ENCODE measurements around the gene HAO1.
"Not testable (repeated sequence)": the region's sequence is repeated elsewhere in the genome, so short reads cannot be mapped to it uniquely, and the experiment has no call there.

HAO1 gene

DNA sequence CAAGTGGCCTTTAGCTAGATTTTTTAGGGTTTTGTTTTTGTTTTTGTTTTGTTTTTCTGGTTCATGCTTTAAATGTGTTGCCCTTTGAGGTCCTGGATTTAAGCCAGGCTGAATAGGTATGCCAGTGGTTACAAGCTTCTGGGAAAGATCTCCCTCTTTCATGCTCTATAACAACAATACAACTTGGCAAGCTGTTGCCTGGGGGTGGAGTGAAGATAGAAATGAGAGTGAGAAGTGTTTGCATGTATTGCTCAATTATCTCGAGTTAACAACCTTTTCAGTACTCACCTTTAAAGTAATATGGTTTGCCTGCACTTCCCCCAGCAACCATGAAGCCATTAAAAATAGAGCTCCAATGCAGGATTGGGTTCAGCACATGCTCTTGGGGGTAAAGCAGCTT lies 19.2 kb upstream of the HAO1 start:
- Histone ChIP-seq H3K36me3 (ENCODE audit: insufficient read depth) (no peaks in the 10 kb centered on the region), H3K4me1 (ENCODE audit: low read depth, poor library complexity, severe bottlenecking) (no peaks in the 10 kb centered on the region), H3K27ac (no peak overlapping the region), H3K9ac (no peak overlapping the region), H3K4me2 (no peak overlapping the region), H3K79me2 (ENCODE audit: insufficient read depth, low read depth) (no peaks in the 10 kb centered on the region), H3K27me3 (ENCODE audit: insufficient read depth, low read depth) (no peaks in the 10 kb centered on the region), H4K20me1 (ENCODE audit: insufficient read depth) (no peaks in the 10 kb centered on the region), H3K4me3 (IDR thresholded peaks at IDR 0.05; ENCODE audit: insufficient read depth, low read depth, low read length) (no peak overlapping the region), H2AFZ (ENCODE audit: low read depth) (no peak overlapping the region)
- TF ChIP-seq, protein P1, sequence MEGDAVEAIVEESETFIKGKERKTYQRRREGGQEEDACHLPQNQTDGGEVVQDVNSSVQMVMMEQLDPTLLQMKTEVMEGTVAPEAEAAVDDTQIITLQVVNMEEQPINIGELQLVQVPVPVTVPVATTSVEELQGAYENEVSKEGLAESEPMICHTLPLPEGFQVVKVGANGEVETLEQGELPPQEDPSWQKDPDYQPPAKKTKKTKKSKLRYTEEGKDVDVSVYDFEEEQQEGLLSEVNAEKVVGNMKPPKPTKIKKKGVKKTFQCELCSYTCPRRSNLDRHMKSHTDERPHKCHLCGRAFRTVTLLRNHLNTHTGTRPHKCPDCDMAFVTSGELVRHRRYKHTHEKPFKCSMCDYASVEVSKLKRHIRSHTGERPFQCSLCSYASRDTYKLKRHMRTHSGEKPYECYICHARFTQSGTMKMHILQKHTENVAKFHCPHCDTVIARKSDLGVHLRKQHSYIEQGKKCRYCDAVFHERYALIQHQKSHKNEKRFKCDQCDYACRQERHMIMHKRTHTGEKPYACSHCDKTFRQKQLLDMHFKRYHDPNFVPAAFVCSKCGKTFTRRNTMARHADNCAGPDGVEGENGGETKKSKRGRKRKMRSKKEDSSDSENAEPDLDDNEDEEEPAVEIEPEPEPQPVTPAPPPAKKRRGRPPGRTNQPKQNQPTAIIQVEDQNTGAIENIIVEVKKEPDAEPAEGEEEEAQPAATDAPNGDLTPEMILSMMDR (conservative IDR thresholded peaks at IDR 0.05; ENCODE audit: low read depth, low read length), result no peak

DNA sequence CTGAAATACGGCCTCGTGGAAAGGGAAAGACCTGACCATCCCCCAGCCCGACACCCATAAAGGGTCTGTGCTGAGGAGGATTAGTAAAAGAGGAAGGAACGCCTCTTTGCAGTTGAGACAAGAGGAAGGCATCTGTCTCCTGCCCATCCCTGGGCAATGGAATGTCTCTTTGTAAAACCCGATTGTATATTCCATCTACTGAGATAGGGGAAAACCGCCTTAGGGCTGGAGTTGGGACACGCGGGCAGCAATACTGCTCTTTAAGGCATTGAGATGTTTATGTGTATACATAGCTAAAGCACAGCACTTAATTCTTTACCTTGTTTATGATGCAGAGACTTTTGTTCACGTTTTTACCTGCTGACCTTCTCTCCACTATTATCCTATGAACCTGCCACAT lies 16.3 kb upstream of the HAO1 start:
- H2AFZ ChIP-seq (ENCODE audit: low read depth); H3K27me3 ChIP-seq (ENCODE audit: insufficient read depth, low read depth); H3K36me3 ChIP-seq (ENCODE audit: insufficient read depth); H4K20me1 ChIP-seq (ENCODE audit: insufficient read depth); H3K9ac ChIP-seq; H3K4me3 ChIP-seq (IDR thresholded peaks at IDR 0.05; ENCODE audit: insufficient read depth, low read depth, low read length); H3K79me2 ChIP-seq (ENCODE audit: insufficient read depth, low read depth); H3K27ac ChIP-seq; H3K4me1 ChIP-seq (ENCODE audit: low read depth, poor library complexity, severe bottlenecking); H3K4me2 ChIP-seq: not testable (repeated sequence)

DNA sequence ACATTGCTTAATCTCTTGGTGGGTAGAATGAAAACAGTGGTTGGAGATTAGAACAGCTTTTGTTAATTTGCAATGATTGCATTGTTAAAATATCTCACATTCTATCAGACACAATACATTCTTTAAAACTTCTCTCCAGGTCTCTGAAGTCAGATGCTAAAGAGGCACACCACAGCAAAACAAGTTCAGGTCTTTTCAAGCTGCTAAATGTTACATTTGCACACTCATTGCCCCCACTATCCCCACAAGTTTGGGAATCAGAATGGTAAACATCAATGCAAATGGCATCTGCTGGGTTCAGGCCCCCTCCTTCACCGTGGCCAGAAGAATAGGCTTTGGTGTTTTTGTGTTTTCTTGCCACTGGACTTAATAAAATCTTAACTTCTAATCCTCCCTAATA lies 10.1 kb upstream of the HAO1 start:
- H3K79me2 ChIP-seq (ENCODE audit: insufficient read depth, low read depth), result no peaks in the 10 kb centered on the region
- H3K4me3 ChIP-seq (IDR thresholded peaks at IDR 0.05; ENCODE audit: insufficient read depth, low read depth, low read length), result no peak overlapping the region
- no peaks in the 10 kb centered on the region for H3K4me1 ChIP-seq (ENCODE audit: low read depth, poor library complexity, severe bottlenecking)
- H2AFZ ChIP-seq (ENCODE audit: low read depth), result no peak overlapping the region
- no peak overlapping the region for H3K4me2 ChIP-seq
- no peaks in the 10 kb centered on the region for H4K20me1 ChIP-seq (ENCODE audit: insufficient read depth)
- H3K36me3 ChIP-seq (ENCODE audit: insufficient read depth), result no peaks in the 10 kb centered on the region
- no peak overlapping the region for H3K27ac ChIP-seq
- no peak overlapping the region for H3K9ac ChIP-seq
- H3K27me3 ChIP-seq (ENCODE audit: insufficient read depth, low read depth), result no peaks in the 10 kb centered on the region
- TF ChIP-seq, protein P1 (conservative IDR thresholded peaks at IDR 0.05; ENCODE audit: low read depth, low read length), result no peak

DNA sequence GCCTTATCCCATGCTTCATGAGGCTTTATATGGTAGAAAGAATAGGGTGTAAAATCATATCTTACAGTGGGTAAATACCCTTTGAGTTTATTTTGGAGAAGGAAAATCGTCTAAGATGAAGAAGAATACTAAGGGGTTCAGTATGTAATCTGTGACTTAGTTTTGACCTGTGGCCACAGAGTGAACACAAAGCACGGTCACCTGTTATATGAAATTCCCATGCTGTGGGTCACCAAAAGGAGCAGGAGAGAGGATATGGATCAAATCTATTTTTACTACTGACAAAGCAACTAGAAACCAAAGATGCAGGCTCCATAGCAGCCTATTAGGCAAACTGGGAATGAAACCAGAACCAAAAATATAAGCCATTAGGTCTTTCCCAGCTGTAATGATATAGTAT lies 3.6 kb upstream of the HAO1 start:
- Histone ChIP-seq H3K9ac (no peak overlapping the region), H3K4me1 (ENCODE audit: low read depth, poor library complexity, severe bottlenecking) (no peaks in the 10 kb centered on the region), H3K27me3 (ENCODE audit: insufficient read depth, low read depth) (no peaks in the 10 kb centered on the region), H3K36me3 (ENCODE audit: insufficient read depth) (no peaks in the 10 kb centered on the region), H3K27ac (no peak overlapping the region), H4K20me1 (ENCODE audit: insufficient read depth) (no peaks in the 10 kb centered on the region), H3K79me2 (ENCODE audit: insufficient read depth, low read depth) (no peaks in the 10 kb centered on the region), H3K4me3 (IDR thresholded peaks at IDR 0.05; ENCODE audit: insufficient read depth, low read depth, low read length) (no peak overlapping the region), H2AFZ (ENCODE audit: low read depth) (no peak overlapping the region), H3K4me2 (no peak overlapping the region)
- TF ChIP-seq, protein P1 (conservative IDR thresholded peaks at IDR 0.05; ENCODE audit: low read depth, low read length), result no peak

DNA sequence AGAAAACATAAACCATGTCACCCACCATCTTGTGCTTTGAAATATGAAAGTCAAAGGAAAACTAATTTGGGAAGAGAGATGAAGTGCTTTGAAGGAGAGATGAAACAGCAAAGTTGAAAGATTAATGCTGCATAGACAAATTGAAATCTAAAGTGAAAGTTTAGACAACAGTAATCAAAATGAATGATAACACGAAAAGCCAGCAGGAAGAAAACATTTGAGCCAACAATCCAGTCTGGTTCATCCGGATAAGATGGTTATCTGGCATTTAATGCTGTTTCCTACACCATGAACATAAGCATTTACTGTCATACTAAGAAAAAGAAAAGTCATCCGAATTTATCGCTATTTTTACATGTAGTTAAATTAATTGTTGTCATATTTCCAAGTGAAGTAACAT lies 595 bp downstream of the HAO1 start:
- Histone ChIP-seq H3K4me3 (IDR thresholded peaks at IDR 0.05; ENCODE audit: insufficient read depth, low read depth, low read length) (no peak overlapping the region), H4K20me1 (ENCODE audit: insufficient read depth) (no peaks in the 10 kb centered on the region), H3K4me2 (no peak overlapping the region), H3K27ac (no peak overlapping the region), H2AFZ (ENCODE audit: low read depth) (no peak overlapping the region), H3K4me1 (ENCODE audit: low read depth, poor library complexity, severe bottlenecking) (no peaks in the 10 kb centered on the region), H3K9ac (no peak overlapping the region), H3K36me3 (ENCODE audit: insufficient read depth) (no peaks in the 10 kb centered on the region), H3K79me2 (ENCODE audit: insufficient read depth, low read depth) (no peaks in the 10 kb centered on the region), H3K27me3 (ENCODE audit: insufficient read depth, low read depth) (no peaks in the 10 kb centered on the region)
- TF ChIP-seq, protein P1 (conservative IDR thresholded peaks at IDR 0.05; ENCODE audit: low read depth, low read length), result no peak
